Endothelial cell (in vitro differentiated cells): ENCODE results near the gene TBL2. TPM values are rescaled to one million over a fixed set of nuclear protein-coding genes. Genes with fewer than 3 reads are reported as not detected.
"Not testable (repeated sequence)": the region's sequence is repeated elsewhere in the genome, so short reads cannot be mapped to it uniquely, and the experiment has no call there.

Source experiments
- DNase-seq: peaks from one replicate; pipeline ENCODE4 v3.0.0; 2021; ENCODE audit warnings: low spot score
- H3K27ac Mint-ChIP-seq: one replicate; pipeline ENCODE4 v1.8.0; 2021; ENCODE audit warnings: mixed read lengths, inconsistent platforms; ENCODE audit not compliant: unreplicated experiment
- H3K27me3 Mint-ChIP-seq: one replicate; pipeline ENCODE4 v1.8.0; 2021; ENCODE audit warnings: mild to moderate bottlenecking, moderate library complexity, mixed read lengths, inconsistent platforms; ENCODE audit not compliant: unreplicated experiment
- H3K36me3 Mint-ChIP-seq: one replicate; pipeline ENCODE4 v1.8.0; 2021; ENCODE audit warnings: mild to moderate bottlenecking, low read depth, mixed read lengths, inconsistent platforms; ENCODE audit not compliant: unreplicated experiment
- H3K4me1 Mint-ChIP-seq: one replicate; pipeline ENCODE4 v1.8.0; 2021; ENCODE audit warnings: mild to moderate bottlenecking, mixed read lengths, inconsistent platforms; ENCODE audit not compliant: unreplicated experiment
- H3K4me3 Mint-ChIP-seq: one replicate; pipeline ENCODE4 v1.8.0; 2021; ENCODE audit warnings: mild to moderate bottlenecking, mixed read lengths, inconsistent platforms; ENCODE audit not compliant: unreplicated experiment
- H3K9me3 Mint-ChIP-seq: one replicate; pipeline ENCODE4 v1.8.0; 2021; ENCODE audit warnings: mixed read lengths, inconsistent platforms; ENCODE audit not compliant: unreplicated experiment
- CTCF ChIP-seq: fragments of 200-600 bp; sonication (generic); IDR thresholded peaks from one replicate; pipeline ENCODE4 v1.5.0; 2021; ENCODE audit warnings: antibody characterized with exemption; ENCODE audit not compliant: unreplicated experiment
- total RNA-seq: library from RNA; stranded (reverse); fragmentation: NEBNext Ultra II Directional; extraction: Animal tissue kit (Norgen Biotek cat#: 25700); gene quantifications from one replicate; pipeline ENCODE4 v1.2.1, GENCODE V29; 2021; ENCODE audit not compliant: unreplicated experiment

TBL2 gene
- total RNA-seq, 1 donor from 2014 or later, result 22.4 TPM

GRCh38 chr7:73585196-73585595 lies 6.8 kb upstream of the TBL2 start:
- no peak for DNase-seq
- H3K27me3 Mint-ChIP-seq, result peaks cover 2% of the 10 kb centered on the region
- H3K27ac Mint-ChIP-seq, result no peak overlapping the region
- H3K36me3 Mint-ChIP-seq, result no peaks in the 10 kb centered on the region
- no peak overlapping the region for H3K4me3 Mint-ChIP-seq
- peaks cover 7% of the 10 kb centered on the region for H3K4me1 Mint-ChIP-seq
- no peaks in the 10 kb centered on the region for H3K9me3 Mint-ChIP-seq
- no peak for TF ChIP-seq CTCF

- Mint-ChIP-seq H3K27ac (no peak overlapping the region), H3K27me3 (peaks cover 4% of the 10 kb centered on the region), H3K4me3 (no peak overlapping the region), H3K9me3 (no peaks in the 10 kb centered on the region), H3K4me1 (peaks cover 16% of the 10 kb centered on the region), H3K36me3 (peaks cover 6% of the 10 kb centered on the region)
- no peak for TF ChIP-seq CTCF
- DNase-seq, result no peak
Observed at GRCh38 chr7:73582664-73583202, 4.4 kb upstream of the TBL2 start.

GRCh38 chr7:73581006-73581405 lies 2.6 kb upstream of the TBL2 start:
- H3K4me3 Mint-ChIP-seq, H3K27ac Mint-ChIP-seq, DNase-seq, H3K9me3 Mint-ChIP-seq, H3K27me3 Mint-ChIP-seq: not testable (repeated sequence)
- peaks cover 10% of the 10 kb centered on the region for H3K36me3 Mint-ChIP-seq
- H3K4me1 Mint-ChIP-seq, result peaks cover 23% of the 10 kb centered on the region

GRCh38 chr7:73577627-73578341 lies 595 bp downstream of the TBL2 start:
- peaks cover 23% of the 10 kb centered on the region for H3K4me1 Mint-ChIP-seq
- TF ChIP-seq CTCF, result no peak
- peaks cover 5% of the 10 kb centered on the region for H3K27me3 Mint-ChIP-seq
- peak overlapping the region; percentile 24 for H3K27ac Mint-ChIP-seq
- H3K4me3 Mint-ChIP-seq, result peak overlapping the region; percentile 93
- DNase-seq, result no peak
- no peaks in the 10 kb centered on the region for H3K9me3 Mint-ChIP-seq
- peaks cover 20% of the 10 kb centered on the region for H3K36me3 Mint-ChIP-seq

GRCh38 chr7:73573791-73574190 lies 4.6 kb downstream of the TBL2 start:
- Mint-ChIP-seq H3K27ac (no peak overlapping the region), H3K9me3 (no peaks in the 10 kb centered on the region), H3K4me3 (peak overlapping the region; percentile 59), H3K36me3 (peaks cover 37% of the 10 kb centered on the region), H3K27me3 (peaks cover 5% of the 10 kb centered on the region), H3K4me1 (peaks cover 10% of the 10 kb centered on the region)
- TF ChIP-seq CTCF, result no peak
- DNase-seq, result no peak
